ENCODE measurements around the gene JMJD6.
"Not testable (repeated sequence)": the region's sequence is repeated elsewhere in the genome, so short reads cannot be mapped to it uniquely, and the experiment has no call there.

The JMJD6 gene

DNA sequence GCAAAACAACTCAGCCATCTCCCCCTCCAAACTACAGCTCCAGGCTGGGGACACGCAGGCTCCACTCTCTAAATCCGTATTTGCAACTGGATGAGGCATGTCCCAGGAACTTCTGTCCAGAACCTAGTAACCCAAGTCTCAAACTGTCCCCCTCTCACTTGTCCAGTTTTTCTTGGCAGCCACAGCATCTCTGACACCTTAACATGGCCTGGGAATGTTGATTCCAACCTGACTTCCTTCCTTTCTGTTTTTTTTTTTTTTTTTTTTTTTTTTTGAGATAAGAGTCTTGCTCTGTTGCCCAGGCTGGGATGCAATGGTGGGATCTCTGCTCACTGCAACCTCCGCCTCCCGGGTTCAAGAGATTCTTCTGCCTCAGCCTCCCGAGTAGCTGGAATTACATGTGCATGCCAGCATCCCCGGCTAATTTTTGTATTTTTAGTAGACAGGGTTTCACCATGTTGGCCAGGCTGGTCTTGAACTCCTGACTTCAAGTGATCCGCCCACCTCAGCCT is 27.9 kb downstream of the JMJD6 start:
- DNase-seq (ENCODE audit: low read depth in 1 of 2, low spot score in 1 of 2) = not testable (repeated sequence)

DNA sequence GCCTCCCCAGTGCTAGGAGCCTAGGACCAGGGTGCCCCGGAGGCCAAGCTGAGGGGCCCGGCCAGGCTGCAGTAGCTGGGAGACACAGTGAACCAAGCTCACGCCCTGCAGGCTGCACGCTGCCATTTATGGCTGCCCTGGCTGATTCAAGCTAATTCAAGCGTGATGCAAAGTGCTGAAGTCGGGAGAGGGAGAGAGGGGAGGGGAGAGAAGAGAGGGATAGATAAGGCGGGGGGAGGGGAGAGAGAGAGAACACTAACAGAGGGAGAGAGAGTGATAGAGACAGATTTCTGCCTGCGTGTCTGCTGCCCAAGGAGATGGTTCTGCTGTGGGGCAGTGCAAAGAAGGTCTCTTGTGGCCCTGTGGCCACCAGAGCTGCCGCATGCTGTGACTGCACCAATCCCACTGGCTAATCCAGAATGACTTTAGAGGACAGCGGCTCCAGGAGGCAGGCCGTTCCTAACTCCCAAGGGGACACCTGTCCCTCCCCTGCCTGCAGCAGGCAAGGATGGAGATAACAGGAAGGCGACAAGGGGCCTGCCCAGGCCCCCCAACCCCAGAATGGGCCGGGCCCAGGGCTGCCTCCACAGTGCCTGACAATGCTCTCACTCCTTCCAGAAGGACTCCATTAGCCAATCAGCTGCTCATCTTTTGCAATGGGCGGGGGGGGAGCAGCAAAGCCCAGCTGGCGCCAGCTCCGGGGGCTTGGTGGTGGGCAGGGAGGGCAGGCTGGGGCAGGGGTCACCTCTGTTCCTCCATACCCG is 28.5 kb downstream of the JMJD6 start:
- no peak for DNase-seq (ENCODE audit: low read depth in 1 of 2, low spot score in 1 of 2)

DNA sequence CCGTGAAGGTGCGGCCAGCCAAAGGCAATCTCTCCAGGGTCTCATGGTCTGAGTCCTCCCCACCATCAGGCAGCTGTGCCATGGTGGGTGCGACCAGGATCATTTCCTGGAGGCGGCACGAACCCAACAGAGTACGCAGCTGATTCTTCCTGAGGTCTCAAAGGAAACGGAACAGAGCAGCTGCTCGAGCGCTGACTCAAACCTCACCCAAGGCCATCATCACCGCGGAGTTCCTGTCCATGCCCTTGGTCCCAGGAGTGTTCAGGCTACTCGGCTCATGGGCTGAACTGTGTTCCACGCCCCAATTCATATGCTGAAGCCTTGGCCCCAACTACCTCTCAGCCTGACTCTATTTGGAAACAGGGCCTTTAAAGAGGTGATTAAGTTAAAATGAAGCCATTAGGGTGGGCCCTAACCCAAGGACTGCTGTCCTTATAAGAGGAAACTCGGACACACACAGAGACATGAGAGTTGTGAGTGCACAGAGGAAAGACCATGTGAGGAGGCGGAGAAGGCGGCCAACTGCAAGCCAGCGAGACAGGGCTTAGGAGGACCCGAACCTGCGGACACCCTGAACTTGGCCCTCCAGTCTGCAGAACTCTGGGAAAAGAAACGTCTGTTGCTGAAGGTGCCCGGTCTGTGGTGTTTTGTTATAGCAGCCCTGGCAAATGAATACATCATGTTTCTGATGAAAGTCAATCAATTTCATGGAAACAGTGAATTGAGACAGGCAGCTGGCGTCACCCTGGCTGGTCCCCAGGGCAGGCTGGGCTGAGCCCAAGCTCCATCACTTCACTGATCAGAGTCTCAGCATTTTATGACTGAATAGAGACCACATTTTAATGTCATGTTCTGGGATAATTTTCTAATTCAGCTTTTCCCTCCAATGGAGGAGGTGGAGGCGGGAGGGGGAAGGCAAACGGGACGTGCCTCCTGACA is 29.4 kb downstream of the JMJD6 start:
- DNase-seq (ENCODE audit: low read depth in 1 of 2, low spot score in 1 of 2) = no peak

DNA sequence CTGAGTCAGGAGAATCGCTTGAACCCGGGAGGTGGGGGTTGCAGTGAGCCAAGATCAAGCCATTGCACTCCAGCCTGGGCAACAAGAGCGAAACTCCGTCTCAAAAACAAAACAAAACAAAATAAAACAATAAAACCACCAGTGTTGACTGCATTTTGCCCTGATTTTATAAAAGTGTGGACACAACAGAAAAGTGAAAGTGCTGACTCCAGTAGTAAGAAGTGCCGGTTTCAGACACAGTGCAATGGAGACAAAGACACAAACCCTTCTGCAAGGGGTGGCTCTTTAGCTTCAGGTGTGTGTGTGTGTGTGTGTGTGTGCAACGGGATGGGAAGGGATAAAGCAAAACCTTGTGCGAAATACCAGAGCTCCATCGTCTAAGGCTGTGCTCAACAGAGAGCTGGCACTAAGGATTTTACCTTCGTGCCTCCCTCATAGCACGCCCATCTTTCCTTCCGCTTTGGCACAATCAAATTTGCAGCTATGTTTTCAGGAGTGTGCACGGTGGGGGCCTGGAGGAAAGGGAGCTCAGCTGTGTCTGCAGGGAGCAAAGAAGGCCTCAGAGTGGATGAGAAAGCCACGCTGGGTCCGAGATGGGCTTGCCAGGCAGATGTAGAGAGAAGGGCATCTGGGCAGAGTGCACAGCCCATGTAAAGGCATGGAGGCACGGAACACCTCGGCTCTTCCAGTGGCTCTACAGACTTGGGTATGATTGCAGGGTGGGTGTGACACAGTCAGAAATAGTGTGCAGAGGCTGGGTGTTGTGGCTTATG is 31.2 kb downstream of the JMJD6 start:
- no peak for DNase-seq (ENCODE audit: low read depth in 1 of 2, low spot score in 1 of 2)

DNA sequence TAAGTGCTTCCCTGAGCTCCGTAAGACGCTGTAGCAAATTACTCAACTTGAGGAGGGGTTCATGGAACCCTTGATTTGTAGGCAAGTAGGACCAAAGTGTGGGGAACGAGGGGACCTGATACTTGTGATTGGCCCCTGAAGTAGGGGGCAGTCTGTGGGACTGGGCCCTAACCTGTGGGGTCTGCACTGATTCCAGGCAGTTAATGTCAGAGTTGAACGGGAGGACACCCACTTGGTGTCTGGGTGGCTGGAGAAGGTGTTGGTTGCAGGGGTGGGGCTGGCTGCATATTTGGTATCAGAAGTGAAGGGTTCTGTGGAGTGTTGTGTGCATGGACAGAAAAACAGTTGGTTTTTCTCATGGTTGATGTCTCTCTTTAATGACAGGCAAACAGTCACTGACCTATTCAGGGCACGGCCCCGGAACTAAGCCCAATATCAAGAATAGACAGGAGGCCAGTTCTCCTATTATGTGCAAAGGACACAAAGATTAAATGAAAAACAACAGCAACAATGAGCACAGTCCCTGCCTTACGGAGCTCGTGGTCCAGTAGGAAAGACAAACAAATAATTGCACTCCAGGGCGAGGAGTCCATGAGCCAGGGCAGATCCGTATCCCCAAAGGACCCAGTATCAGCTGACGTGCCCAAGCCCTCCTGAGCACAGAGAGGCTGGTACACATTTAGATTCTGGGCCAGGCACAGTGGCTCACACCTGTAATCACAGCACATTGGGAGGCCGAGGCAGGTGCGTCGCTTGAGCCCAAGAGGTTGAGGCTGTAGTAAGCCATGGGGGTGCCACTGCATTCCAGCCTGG is 34.8 kb downstream of the JMJD6 start:
- DNase-seq (ENCODE audit: low read depth in 1 of 2, low spot score in 1 of 2) = no peak

DNA sequence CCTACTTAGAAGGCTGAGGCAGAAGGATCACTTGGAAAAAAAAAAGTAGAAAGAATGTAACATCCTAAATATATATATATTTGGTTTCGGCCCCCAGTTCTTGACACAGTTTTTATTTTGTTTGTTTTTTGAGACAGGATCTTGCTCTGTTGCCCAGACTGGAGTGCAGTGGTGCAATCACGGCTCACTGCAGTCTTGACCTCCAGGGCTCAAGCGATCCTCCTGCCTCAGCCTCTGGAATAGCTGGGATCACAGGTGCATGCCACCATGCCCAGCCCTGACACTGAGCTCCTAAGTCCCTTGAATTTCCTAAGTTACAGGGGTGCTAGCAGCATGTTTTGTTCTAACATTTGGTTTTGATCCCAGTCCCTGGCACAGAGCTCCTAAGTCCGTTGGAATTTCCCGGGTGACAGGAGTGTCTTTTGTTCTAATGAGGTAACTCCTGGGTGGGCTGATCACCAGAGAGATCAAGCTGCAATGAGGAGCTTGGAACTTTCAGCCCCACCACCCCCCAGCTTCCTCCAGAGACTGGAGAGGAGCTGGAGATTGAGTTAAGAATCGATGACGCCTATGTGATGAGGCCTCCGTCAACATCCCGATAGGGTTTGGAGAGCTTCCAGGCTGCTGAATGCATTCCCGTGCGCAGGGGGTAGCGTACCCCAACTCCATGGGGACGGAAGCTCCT is 35.7 kb downstream of the JMJD6 start:
- DNase-seq (ENCODE audit: low read depth in 1 of 2, low spot score in 1 of 2) = no peak

DNA sequence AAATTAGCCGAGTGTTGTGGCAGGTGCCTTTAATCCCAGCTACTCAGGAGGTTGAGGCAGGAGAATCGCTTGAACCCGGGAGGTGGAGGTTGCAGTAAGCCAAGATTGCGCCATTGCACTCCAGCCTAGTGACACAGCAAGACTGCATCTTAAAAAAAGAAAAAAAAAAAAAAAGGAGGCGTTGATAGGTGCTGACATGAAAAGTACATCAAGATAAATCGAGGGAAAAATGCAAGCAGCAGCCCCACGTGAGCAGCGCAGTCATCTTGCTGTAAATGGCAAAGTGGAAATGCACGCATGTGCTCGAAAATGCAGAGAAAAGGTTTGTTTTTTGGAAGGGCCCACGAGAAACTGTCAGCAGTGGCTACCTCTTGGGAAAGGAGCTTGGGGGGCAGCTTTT is 36.5 kb downstream of the JMJD6 start:
- no peak for DNase-seq (ENCODE audit: low read depth in 1 of 2, low spot score in 1 of 2)

DNA sequence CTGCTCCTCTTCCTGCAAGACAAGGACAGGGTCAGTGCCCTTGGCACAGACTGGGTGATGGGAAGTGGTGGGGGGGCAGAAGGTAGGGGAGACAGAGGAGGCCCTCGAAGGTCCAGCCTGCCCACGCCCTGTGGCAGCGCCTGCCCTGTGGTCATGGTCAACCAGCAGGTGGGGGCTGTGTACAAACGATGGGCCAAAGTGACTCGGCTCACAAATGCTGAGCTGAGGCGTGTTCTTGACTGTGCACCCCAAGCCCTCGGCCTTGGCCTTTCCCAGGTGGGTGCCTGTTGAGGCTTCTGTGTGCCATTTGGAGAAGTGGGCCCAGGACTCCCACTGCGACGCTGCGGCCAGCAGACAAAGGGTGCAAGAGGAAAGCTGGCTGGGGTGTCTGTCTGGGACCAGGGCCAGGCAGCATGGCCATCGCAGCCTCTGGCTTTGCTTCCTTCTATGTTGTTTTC is 38.2 kb downstream of the JMJD6 start:
- DNase-seq (ENCODE audit: low read depth in 1 of 2, low spot score in 1 of 2) = no peak

DNA sequence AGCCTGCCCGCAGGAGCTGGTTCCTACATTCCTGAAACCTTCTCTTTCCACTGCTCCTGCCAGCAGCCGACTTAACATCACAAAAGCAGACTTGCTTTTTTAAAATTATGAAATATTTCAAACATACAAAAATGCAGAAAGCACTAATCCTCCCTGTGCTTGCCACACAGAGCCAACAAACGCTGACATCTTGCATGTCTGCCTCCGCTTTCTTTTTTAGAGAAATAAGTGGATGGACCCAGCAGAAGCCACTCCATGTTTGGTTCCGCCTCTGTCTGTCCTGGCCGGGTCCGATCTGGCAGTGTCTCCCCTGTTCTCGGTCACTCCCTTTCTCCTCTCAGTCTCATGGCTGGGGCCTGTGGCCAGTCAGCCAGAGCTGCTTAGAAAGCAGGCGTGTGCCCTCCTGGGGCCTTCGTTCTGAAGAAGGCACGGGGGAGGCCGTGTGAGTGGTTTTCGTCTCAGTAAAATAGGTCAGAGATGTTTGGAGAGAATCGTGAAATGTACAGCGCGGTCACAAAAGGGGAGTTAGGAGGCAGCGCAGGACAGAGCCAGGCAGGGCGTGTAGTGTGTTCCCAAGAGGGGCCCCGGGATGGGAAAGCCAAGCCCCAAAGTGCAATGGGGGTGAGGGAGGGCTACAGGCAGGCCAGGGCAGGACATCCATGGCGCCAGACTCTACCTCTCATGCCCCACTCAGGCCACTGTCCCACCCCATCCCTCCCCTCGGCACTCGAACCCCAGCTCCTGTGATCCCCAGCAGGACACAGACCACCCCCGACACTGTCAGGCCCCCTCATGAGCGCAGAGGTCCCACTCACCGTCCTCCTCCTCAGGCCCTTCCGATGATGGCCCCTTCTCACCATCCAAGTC is 38.9 kb downstream of the JMJD6 start:
- DNase-seq (ENCODE audit: low read depth in 1 of 2, low spot score in 1 of 2) = no peak

DNA sequence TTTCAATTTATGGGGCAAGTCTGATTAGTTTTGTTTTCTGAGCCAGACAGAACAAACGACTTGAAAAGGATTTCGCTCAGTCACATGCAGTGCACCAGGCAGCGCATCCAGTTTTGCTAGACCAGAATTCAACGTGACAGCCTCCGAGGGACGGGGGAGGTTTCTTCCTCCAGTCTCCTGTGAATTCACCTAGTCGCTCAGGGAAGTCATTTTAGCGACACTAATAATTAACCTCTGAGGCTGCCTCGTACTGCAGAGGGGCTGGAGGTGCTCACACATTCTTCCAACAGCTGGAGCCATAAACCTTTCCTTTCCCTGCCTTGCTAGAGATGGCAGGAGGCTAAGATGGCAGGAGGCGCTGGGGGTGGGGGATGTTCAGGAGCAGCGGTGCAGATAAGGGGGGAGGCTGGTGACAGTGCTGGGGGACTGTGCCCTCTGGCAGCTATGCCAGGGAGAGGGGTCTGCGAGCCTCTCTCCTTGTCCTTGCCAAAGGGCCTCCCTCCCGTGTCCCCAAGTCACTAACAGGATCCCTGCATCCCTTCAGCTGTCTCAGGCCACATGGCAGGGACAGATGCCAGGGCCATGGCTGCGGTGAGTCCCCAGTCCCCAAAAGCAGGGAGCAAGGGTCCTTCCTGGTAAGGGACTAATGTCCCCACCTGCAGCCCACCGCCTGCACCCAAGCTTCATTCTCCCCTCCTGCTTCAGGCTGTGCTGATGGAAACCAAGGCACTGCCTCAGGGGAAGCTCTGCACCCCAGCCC is 39.7 kb downstream of the JMJD6 start:
- no peak for DNase-seq (ENCODE audit: low read depth in 1 of 2, low spot score in 1 of 2)

DNA sequence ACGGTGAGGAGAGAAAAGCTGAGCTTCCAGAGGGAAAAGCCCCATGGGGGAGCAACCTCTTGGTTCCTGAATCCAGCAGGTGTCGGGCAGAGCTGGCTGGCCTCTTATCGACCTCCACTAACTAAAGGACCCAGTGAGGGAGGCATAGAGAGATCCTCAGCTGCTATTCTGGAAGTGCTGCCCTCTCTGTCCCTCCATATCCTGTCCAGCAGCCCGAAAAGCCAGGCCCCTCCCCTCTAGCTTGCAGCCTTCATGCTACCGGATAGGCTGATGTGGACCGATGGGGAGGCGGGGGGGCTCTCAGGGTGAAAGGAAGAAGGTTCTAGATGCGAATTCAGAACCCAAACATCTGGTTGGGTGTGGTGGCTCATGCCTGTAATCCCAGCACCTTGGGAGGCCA is 40.6 kb downstream of the JMJD6 start:
- no peak for DNase-seq (ENCODE audit: low read depth in 1 of 2, low spot score in 1 of 2)

DNA sequence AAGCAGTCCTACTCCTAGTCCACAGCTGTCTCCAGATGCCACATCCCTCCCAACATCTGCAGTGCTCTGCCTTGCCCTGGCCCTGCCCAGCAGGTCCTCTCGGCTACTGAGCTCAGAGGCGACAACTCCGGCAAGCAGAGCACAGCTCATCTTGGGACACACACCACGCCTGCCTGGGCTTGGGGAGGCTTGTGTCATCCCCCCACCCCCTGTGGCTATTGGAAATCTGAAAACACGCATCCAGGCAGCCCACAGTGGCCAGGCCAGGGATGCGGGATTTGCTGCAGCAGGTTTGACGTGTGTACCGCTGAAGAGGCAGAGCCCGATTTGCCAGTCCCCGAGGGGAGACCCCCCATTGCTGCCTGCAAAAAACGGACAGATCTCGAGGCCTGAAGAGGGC is 41.0 kb downstream of the JMJD6 start:
- DNase-seq (ENCODE audit: low read depth in 1 of 2, low spot score in 1 of 2) = no peak

DNA sequence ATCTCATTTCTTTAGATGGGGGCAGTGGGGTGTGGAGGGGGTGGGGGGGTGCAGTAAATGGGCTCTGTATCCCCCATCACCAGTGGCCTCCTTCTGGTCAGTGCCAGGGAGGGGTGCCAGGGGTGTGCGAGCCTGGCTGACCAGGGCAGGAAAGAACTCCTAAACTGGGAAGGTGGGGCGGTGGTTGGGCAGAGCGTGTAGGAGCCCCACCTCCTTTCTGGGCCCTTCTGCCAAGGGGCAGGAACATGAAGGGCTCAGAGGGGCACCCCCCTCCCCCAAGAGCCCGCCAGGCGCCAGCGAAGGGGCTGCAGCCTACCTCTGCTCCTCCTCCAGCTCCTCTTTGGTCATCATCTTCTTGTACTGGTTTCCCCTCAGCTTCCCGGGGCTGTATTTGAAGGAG is 41.6 kb downstream of the JMJD6 start:
- DNase-seq (ENCODE audit: low read depth in 1 of 2, low spot score in 1 of 2) = no peak

DNA sequence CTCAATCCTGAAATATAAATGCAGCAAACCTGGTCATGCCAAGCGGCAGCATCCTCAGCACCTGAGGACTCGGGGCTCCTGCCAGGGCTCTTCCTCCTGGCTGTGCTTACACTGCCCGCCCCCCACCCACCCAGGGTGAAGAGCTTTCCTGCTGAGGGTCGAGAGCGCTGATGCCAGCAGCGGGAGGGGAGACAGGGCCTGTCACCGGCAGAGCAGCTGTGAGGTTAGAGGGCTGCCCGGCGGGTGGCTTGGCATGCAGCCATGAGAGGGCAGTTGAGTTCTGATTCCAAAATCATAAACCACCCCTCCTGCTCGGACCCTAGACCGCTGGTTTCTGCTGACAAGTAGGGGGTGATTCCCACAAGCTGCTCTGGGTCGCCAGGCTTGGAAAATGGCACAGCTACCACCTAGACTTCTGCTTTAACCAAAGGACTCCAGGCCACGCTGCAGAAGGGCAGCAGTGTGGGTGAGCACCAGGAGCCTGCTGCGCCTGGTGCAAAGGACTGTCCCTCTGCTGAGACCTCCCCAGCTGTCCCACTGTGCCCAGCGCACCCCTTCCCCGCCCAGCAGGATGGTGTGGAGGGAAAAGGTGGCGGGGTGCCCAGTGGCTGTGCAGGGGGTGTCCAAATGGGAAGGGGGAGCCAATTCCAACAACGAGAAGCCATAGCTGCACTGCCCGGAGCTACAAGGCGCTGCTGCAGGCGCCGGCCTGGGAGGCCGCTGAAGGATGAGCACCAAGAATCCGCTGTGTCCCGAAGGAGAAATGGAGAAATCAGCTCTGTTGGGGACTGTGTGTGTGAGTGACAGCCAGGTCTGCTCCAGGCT is 42.3 kb downstream of the JMJD6 start:
- no peak for DNase-seq (ENCODE audit: low read depth in 1 of 2, low spot score in 1 of 2)

DNA sequence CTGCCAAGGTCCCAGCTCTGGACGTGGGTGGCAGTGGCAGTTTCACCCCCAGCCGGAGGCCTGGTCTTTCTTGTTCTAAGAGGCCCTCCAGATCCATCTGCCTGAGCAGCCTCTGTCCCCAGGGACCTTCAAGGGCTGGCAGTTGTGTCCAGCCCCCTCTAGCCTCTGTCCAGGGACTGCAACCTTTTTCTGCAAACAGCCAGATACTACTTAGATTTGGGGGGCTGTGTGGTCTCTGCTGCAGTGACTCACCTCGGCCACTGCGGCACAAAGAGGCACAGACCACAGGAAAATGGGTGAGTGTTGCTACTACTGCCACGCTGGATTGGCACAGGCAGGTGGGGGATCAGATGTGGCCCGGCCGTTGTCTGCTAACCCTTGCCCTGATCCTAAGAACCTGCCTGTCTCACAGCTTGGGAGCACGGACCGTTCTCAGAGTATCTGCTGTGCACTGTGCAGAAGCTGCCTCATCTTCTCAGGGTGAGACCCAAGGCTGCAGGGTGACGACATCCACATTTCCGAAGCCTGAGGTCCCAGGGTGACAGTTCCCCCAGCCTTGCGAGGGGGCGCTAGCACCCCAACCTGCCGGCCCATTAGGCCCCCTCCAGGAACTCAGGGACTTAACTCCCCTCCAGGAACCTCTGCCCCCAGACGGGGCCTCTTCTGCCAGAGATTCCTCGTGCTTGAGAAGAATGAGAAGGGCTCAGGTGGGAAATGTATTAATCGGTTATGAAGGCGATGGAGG is 43.2 kb downstream of the JMJD6 start:
- no peak for DNase-seq (ENCODE audit: low read depth in 1 of 2, low spot score in 1 of 2)

DNA sequence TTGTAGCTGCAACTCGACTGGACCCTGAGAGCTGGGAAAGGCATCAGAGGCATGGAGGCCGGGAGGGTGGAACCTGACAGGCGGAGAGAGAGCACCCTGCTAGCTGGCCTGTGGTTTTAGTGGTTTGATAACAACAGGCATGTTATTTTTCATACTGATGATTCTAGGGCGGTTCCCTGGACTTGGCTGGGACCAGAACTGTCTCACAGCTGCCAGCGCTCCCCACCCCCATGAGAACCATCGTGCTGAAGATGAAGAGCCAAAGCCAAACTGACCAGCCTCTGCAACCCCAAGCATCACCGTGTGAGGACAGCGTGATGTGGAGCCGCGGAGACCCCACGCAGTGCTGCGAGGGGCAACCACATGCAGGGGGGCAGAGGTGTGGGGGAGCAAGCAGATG is 44.1 kb downstream of the JMJD6 start:
- DNase-seq (ENCODE audit: low read depth in 1 of 2, low spot score in 1 of 2) = no peak
